Spleen (tissue), 7 donors: Measurements from ENCODE around the gene PKP4.

ENCODE experiments used
- POLR2A ChIP-seq, 3 donors: fragments of 450-650 bp; IDR thresholded peaks; one replicate each; pipeline ENCODE4 v1.5.1; 2017; ENCODE audit warnings: antibody characterized with exemption in 3 of 3, mild to moderate bottlenecking in 1 of 3
- POLR2AphosphoS5 ChIP-seq, 3 donors: sonication (generic); formaldehyde crosslinking; IDR thresholded peaks; one replicate each; pipeline ENCODE4 v1.5.1; 2017; ENCODE audit warnings: antibody characterized with exemption in 3 of 3
- TF ChIP-seq, protein P1 (sequence below), 11 experiments: fragments of 200-600 bp in 7 of 11; fragments of 450-650 bp in 4 of 11; sonication (generic) in 4 of 11; IDR thresholded peaks in 8 of 11; conservative IDR thresholded peaks in 3 of 11; 1 replicate in 7 of 11; 2 replicates in 4 of 11; pipeline versions ENCODE4 v1.4.0 to v1.8.0; 2016 to 2021; ENCODE audit warnings: antibody characterized with exemption in 11 of 11, inconsistent platforms in 4 of 11, mild to moderate bottlenecking in 1 of 11
- donor health status: DM: no; HTN: no; CAD: no; lungs with moderate emphysema.
- donor health status: DM: no; HTN: no; CAD: no.
- donor health status: DM: no; HTN: no; CAD: no.

DNA sequence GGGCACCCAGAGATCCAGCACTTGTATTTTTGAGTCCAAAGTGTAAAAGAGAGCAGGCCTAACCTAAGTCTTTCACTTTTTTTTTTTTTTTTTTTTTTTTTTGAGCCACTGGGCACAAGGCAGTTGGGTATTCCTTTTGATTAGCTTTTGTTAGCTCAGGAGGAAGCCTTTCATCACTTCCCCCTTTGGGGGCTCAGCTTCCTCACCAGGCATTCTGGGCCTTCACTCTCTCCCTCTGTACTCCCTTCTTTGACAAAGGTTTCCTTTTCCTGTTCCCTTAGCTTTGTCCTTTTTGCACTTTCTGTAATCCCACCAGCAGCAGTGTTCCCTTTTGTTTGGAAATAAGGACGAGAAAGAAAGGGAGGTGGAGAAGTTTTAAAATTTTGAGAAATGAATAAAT is 88.2 kb downstream of the PKP4 start:
- TF ChIP-seq, protein P1, sequence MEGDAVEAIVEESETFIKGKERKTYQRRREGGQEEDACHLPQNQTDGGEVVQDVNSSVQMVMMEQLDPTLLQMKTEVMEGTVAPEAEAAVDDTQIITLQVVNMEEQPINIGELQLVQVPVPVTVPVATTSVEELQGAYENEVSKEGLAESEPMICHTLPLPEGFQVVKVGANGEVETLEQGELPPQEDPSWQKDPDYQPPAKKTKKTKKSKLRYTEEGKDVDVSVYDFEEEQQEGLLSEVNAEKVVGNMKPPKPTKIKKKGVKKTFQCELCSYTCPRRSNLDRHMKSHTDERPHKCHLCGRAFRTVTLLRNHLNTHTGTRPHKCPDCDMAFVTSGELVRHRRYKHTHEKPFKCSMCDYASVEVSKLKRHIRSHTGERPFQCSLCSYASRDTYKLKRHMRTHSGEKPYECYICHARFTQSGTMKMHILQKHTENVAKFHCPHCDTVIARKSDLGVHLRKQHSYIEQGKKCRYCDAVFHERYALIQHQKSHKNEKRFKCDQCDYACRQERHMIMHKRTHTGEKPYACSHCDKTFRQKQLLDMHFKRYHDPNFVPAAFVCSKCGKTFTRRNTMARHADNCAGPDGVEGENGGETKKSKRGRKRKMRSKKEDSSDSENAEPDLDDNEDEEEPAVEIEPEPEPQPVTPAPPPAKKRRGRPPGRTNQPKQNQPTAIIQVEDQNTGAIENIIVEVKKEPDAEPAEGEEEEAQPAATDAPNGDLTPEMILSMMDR (IDR thresholded peaks at IDR 0.05 in 8 of 11, conservative IDR thresholded peaks at IDR 0.05 in 3 of 11): no peak
- TF ChIP-seq POLR2A (IDR thresholded peaks at IDR 0.05): no peak
- TF ChIP-seq POLR2AphosphoS5 (IDR thresholded peaks at IDR 0.05): no peak
